ENCODE measurements around the gene HYI.
"Not testable (repeated sequence)": the region's sequence is repeated elsewhere in the genome, so short reads cannot be mapped to it uniquely, and the experiment has no call there.

HYI gene

GRCh38 chr1:43488165-43488564, 34.4 kb upstream of the HYI start:
- no peak for DNase-seq (ENCODE audit: low read depth)
- TF ChIP-seq CTCF (IDR thresholded peaks at IDR 0.05; ENCODE audit: low read depth, low read length, missing control alignments) = no peak
- no peak overlapping the region for H3K4me3 ChIP-seq (ENCODE audit: low read depth, low read length)

GRCh38 chr1:43484367-43484766, 30.6 kb upstream of the HYI start:
- H3K4me3 ChIP-seq (ENCODE audit: low read depth, low read length) = no peak overlapping the region
- no peak for TF ChIP-seq CTCF (IDR thresholded peaks at IDR 0.05; ENCODE audit: low read depth, low read length, missing control alignments)
- DNase-seq (ENCODE audit: low read depth) = no peak

DNA sequence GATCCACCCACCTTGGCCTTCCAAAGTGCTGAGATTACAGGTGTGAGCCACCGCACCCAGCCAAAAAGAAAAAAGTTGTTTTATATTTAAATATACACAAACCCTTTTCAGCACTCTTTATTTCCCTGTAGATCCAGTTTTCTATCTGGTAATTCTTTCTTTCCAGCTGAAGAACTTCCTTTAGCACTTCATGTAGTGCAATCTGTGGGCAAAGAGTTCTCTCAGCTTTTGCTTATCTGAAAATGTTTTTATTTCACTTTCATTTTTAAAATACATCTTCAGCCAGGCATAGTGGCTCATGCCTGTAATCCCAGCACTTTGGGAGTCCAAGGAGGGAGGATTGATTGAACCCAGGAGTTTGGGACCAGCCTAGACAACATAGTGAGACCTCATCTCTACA, 28.5 kb upstream of the HYI start:
- no peak overlapping the region for H3K4me3 ChIP-seq (ENCODE audit: low read depth, low read length)
- DNase-seq (ENCODE audit: low read depth) = no peak
- TF ChIP-seq CTCF (IDR thresholded peaks at IDR 0.05; ENCODE audit: low read depth, low read length, missing control alignments) = no peak

DNA sequence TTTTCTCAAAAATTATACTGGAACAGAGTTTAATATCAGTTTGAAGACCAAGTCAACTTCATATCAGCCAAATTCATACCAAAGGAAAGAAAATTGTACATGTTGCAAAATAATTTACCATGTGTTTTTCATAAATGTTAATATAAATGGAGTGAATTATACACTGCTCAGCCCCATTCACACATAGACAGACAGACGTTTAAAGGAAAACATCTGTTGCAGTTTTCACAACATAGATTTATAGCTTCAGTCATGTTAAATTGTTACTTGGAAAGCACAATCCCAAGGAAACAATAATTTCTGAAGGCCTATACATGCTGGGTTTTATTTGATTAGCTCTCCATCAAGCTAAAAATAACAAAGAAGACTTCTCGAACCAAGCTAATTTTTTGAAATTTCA, 27.8 kb upstream of the HYI start:
- no peak for DNase-seq (ENCODE audit: low read depth)
- no peak for TF ChIP-seq CTCF (IDR thresholded peaks at IDR 0.05; ENCODE audit: low read depth, low read length, missing control alignments)

GRCh38 chr1:43479414-43479813, 25.7 kb upstream of the HYI start:
- no peak for TF ChIP-seq CTCF (IDR thresholded peaks at IDR 0.05; ENCODE audit: low read depth, low read length, missing control alignments)
- DNase-seq (ENCODE audit: low read depth) = no peak
- no peak overlapping the region for H3K4me3 ChIP-seq (ENCODE audit: low read depth, low read length)

More for the DNA sequence above, 27.8 kb upstream of the HYI start:
- H3K4me3 ChIP-seq (ENCODE audit: low read depth, low read length) = no peak overlapping the region

DNA sequence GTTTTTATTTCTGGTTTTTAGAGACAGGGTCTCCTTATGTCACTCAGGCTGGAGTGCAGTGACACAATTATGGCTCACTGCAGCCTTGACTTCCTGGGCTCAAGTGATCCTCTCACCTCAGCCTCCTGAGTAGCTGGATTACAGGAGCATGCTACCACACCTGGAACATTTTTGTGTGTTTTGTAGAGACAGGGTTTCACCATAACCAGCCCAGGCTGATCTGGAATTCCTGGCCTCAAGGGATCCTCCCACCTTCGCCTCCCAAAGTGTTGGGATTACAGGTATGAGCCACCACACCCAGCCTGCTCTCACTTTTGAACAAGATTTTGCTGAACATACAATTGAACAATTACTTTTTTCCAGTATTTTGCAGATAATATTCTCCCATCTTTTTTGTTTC, 24.0 kb upstream of the HYI start:
- TF ChIP-seq CTCF (IDR thresholded peaks at IDR 0.05; ENCODE audit: low read depth, low read length, missing control alignments) = no peak
- H3K4me3 ChIP-seq (ENCODE audit: low read depth, low read length) = no peak overlapping the region
- no peak for DNase-seq (ENCODE audit: low read depth)

- not testable (repeated sequence) for DNase-seq (ENCODE audit: low read depth); H3K4me3 ChIP-seq (ENCODE audit: low read depth, low read length)
Observed at GRCh38 chr1:43475611-43476401, 22.1 kb upstream of the HYI start.
